GM12892 (cell line): ENCODE data around the gene WFDC10B.
"Not testable (repeated sequence)": the region's sequence is repeated elsewhere in the genome, so short reads cannot be mapped to it uniquely, and the experiment has no call there.

Experiments
- DNase-seq: peaks from one replicate; pipeline ENCODE4 v3.0.0; 2011; ENCODE audit not compliant: insufficient read length
- FAIRE-seq: peaks from 2 replicates; lab custom pipeline; 2011; peaks lifted over from hg19 to GRCh38; lab: Jason Lieb, UNC
- POLR2A ChIP-seq: IDR thresholded peaks from 2 replicates; pipeline ENCODE4 v1.6.1; 2011; ENCODE audit warnings: low read depth, low read length, control low read depth
- POLR2AphosphoS5 ChIP-seq: IDR thresholded peaks from 2 replicates; pipeline ENCODE4 v1.6.1; 2011; ENCODE audit warnings: low read depth, low read length, control low read depth
- TAF1 ChIP-seq: IDR thresholded peaks from 2 replicates; pipeline ENCODE4 v1.6.1; 2011; ENCODE audit warnings: low read depth, mild to moderate bottlenecking, control low read depth, low read length, borderline replicate concordance

Gene WFDC10B

DNA sequence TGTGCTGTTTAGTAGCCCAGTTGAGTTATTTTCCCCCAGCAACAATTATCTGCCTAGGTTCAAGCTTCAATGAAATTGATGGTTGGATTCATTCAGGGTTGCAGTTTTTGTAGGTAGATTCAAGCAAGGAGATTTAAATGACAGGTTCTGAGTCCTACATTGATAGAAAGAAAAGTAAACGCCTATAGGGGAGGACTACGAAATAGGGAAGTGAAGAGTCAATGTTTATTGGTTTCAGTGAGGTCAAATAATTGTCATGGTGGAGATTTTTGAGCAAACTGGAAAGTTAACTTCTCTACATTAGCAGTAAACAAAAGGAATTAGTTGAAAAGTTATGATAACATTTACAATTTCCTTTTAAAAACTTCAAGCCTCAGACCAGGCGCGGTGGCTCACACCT lies 3.7 kb downstream of the WFDC10B start:
- no peak for FAIRE-seq
- DNase-seq: no peak

GRCh38 chr20:45695496-45695895 lies 9.3 kb downstream of the WFDC10B start:
- DNase-seq: no peak
- FAIRE-seq: no peak
- no peak for TF ChIP-seq TAF1
- TF ChIP-seq POLR2AphosphoS5: no peak
- no peak for TF ChIP-seq POLR2A

More for the DNA sequence above, 3.7 kb downstream of the WFDC10B start:
- TF ChIP-seq POLR2A (no peak), POLR2AphosphoS5 (no peak), TAF1 (no peak)

GRCh38 chr20:45693346-45693745 lies 11.5 kb downstream of the WFDC10B start:
- DNase-seq, FAIRE-seq: not testable (repeated sequence)

DNA sequence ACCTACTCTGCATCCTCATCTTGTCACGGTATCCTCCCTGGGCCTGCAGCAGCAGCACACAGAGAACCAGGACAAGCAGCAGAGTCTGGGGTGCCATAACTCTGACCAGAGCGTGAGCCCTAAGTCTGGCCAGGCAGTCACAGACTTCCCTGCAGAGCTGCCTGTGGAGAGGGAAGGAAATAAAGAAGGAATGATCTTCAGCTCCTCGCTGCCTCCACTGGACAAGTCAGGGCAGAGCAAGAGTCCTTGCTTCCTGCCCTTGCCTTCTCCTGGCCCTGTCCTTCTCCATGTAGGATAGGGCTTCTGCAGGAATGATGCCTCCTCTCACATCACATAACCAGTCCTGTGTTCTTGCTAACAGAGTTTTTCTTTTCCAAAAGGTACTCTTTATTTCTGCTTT lies 18.9 kb downstream of the WFDC10B start:
- no peak for TF ChIP-seq TAF1
- no peak for TF ChIP-seq POLR2AphosphoS5
- no peak for TF ChIP-seq POLR2A
- no peak for DNase-seq

GRCh38 chr20:45679650-45680049 lies 25.2 kb downstream of the WFDC10B start:
- DNase-seq (no peak), FAIRE-seq (no peak)
- TF ChIP-seq POLR2A: no peak
- TF ChIP-seq POLR2AphosphoS5: no peak
- no peak for TF ChIP-seq TAF1

More for the DNA sequence above, 18.9 kb downstream of the WFDC10B start:
- FAIRE-seq: no peak

- FAIRE-seq: no peak
- no peak for TF ChIP-seq TAF1
- TF ChIP-seq POLR2AphosphoS5: no peak
- no peak for TF ChIP-seq POLR2A
- DNase-seq: no peak
Measured at GRCh38 chr20:45672765-45673164, 32.1 kb downstream of the WFDC10B start.

- no peak for FAIRE-seq
- DNase-seq: no peak
- TF ChIP-seq POLR2AphosphoS5 (no peak), POLR2A (no peak), TAF1 (no peak)
Measured at GRCh38 chr20:45670139-45670538, 34.7 kb downstream of the WFDC10B start, which contains the start of gene WFDC11. Gene WFDC11, minus strand, starts transcription at chr20:45670239. Its CDS starts 19,639 bp downstream, at chr20:45650600.

DNA sequence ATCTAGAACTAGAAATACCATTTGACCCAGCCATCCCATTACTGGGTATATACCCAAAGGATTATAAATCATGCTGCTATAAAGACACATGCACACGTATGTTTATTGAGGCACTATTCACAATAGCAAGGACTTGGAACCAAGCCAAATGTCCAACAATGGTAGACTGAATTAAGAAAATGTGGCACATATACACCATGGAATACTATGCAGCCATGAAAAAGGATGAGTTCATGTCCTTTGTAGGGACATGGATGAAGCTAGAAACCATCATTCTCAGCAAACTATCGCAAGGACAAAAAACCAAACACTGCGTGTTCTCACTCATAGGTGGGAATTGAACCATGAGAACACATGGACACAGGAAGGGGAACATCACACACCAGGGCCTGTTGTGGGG lies 47.8 kb downstream of the WFDC10B start:
- FAIRE-seq, DNase-seq: not testable (repeated sequence)

- not testable (repeated sequence) for FAIRE-seq, DNase-seq
Measured at GRCh38 chr20:45651726-45652125, 53.1 kb downstream of the WFDC10B start.

DNA sequence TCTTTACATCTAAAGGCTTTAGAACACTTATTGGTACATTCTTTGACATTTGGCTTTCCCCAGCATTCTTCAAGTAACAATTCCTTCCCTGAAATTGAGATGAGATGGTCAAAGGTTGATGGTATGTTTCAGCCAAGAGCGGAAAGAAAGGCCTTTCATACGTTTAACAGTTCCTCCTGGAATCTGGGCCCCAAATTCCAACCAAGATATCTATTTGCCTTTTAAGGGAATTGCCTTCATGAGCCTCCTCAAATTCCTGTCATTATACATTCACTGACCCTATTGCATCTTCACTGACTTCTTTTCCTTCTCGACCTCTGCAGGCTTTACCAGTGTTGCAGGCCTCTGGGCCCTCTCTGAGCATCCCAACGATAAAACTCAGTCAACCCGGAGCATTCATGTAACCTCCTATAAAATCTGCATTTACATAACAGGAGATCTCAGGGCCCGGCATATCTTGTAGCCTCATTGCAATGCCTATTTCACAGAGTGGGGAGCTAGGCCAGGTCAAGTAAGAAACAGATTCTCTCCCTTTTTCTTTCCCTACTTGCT lies 55.4 kb downstream of the WFDC10B start:
- DNase-seq (no peak), FAIRE-seq (no peak)
- TF ChIP-seq POLR2A (no peak), POLR2AphosphoS5 (no peak), TAF1 (no peak)

DNA sequence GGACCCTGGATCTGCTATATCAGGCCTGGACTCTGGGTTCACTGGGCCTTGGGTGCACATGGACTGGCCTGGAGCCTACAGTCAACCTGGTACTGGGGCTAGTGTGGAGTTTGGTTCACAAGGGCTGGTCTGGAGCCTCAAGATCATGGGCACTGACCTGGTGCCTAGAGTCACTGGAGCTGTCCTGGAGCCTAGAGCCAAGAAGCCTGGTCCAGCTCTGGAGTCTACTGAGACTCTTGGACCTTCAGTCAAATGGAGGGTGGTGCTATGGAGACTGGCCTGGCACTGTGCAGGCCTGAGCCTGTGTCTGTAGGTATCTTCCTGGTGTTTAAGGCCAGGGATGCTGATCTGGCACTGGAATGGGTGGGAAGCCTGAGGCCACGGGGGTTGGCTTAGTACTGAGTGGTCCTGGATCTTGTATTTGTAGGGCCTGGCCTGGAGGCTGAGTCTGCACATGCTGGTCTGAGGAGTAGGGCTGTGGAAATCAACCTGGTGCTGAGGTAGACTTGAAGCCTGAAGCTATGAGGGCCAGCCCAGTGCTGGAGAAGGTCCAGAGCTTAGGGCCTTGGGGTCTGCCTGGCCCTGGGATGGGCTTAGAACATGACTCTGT lies 57.3 kb downstream of the WFDC10B start:
- no peak for FAIRE-seq
- TF ChIP-seq POLR2A (no peak), TAF1 (no peak), POLR2AphosphoS5 (no peak)
- no peak for DNase-seq

DNA sequence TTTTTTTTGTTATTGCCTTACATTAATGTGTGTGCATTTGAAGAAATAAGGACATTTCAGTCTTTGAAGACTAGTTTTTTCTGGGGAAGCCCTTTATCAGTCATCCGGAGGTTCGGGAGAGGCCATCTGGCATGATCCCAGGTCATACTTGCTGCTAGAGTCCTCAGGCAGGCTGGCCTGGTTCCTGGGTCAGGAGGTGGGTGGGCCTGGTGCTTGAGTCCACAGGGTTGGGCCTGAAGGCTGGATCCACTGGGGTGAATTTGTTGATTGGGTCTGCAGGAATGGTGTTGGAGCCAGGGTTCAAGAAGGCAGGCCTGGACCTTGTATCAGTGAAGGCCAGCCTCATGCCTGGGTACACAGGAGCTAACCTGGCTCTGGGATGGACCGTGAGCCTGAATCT lies 57.9 kb downstream of the WFDC10B start:
- DNase-seq: no peak
- TF ChIP-seq TAF1 (no peak), POLR2A (no peak), POLR2AphosphoS5 (no peak)
- no peak for FAIRE-seq

GRCh38 chr20:45645869-45646268 lies 59.0 kb downstream of the WFDC10B start:
- FAIRE-seq: not testable (repeated sequence)

DNA sequence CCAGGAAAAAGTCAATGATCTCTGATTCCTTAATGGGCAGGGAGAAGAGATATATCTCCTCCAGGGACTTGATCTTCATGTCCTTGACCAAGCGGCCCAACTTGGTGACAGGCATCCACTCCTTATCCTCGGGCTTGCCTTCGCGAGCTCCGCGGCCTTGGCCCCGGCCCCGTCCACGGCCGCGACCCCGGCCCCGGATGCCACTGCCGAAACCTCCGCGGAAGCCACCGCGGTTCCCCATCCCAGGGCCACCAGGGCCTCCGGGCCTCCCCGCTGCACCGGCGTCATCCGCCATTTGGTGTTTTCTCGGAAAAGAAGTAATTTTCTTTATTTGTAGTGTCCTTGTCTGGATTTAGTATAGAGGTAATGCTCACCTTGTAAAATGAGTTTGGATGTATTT lies 63.7 kb downstream of the WFDC10B start:
- FAIRE-seq, DNase-seq: not testable (repeated sequence)

More at GRCh38 chr20:45645869-45646268, 59.0 kb downstream of the WFDC10B start:
- not testable (repeated sequence) for DNase-seq
